HL-60/S4 (cell line): ENCODE results near the gene OLFML1.

Experiments used
- in situ Hi-C: fragments of 300-500 bp; cut with MboI; formaldehyde crosslinking; loops from 2 replicates; pipeline ENCODE4 v1.14.3; 2022; ENCODE audit warnings: low sequenced_read_pairs

The OLFML1 gene

DNA sequence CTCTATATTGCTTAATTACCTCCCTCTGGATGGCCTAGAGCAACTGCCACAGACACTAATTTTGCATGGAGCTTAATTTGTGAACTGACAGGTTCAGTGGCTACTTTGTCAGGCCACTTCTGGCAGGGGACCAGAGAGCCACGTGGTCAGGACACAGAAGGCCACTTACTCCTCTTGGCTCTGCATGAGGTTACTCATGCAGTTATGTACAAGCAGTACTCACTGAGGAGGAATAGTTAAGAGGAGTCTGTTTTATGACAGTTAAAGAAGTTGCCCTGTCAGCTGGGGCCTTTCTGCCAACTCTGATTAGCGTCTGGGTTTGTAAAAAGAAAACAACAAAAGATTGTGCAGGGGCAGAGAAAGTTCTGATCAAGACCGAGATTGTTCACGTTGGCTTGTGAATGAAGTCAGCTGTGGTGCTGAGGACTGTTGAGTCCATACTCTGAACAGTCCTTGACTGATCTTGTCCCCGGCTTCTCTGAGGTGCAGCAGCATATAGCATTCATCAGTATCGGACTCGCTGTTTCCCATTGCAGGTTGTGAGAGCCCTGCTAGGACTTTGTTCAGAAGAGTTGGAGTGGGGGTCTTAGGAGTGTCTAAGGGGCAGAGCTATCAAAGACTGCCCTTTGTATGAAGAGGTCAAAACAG is 69.9 kb downstream of the OLFML1 start:
- in situ Hi-C loops = loop anchor here (25.0 kb wide), 1 partner anchor 107 kb away; the partner anchor contains the start of gene CYB5R2

DNA sequence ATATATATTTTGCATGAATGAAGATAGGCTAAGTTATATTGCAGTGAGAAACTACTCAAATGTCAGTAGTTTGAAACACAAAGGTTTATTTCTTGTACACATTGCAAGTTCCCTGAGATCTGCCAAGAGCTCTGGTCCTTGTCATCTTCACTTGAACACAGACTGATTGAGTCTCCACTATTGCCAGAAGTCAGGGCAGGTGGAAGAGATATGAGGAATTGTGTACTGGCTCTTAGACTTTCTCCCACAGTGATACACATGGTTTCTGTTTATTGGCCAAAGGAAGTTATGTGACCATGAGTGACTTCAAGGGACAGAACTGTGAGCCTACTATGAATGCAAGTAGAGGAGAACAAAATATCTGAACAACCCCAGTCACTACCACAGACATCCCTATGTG is 72.7 kb downstream of the OLFML1 start:
- in situ Hi-C loops = loop anchor here (25.0 kb wide), 1 partner anchor 104 kb away; the partner anchor contains the start of gene CYB5R2

DNA sequence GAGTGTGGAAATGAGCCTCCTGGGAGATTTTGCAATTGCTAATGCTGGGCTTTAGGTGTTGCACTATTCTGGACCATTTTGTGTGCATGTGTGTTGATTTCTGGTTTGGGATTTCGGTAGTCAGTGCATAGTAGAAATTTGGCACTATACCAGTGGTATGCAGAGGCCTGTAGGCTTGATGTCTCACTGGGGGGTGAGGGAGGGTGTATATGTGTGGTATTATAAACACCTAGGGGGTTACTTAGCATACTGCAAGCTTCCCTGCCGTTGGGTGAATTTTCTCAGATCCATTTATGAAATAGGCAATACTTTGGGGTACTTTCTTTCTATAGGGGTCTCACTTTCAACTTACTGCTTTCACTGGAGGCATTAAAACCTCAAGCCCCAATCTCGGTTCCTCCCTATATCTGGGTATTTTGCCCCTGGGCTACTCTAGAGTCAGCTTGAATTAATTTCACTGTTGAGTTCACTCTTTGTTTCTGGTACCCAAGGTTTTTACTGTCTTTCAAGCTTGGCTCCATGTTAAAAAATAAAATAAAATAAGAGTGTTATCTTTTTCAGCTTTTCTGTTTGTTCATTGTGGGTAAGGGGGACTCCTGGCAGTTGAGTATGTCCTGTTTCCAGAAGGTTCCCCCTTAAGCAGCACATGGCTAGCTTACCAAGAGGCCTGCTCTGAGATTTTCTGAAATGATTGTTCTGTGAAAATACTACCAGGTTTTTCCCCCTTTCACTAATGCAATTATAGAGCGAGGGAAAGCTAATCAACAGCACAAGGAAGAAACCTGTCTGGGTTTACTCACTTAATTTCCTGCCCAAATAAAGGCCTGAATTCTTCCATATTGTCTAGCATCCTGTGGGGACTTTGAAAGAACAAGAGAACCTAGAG is 74.3 kb downstream of the OLFML1 start:
- in situ Hi-C loops = loop anchor here (25.0 kb wide), 1 partner anchor 103 kb away; the partner anchor contains the start of gene CYB5R2
